DMS 273 (cell line): ENCODE results near the gene LRRN2.
"Not testable (repeated sequence)": the region's sequence is repeated elsewhere in the genome, so short reads cannot be mapped to it uniquely, and the experiment has no call there.

Experiments used
- DNase-seq: peaks from one replicate; lab custom pipeline; 2025; ENCODE audit not compliant: unreplicated experiment; lab: John Stamatoyannopoulos, UW

Gene LRRN2

DNA sequence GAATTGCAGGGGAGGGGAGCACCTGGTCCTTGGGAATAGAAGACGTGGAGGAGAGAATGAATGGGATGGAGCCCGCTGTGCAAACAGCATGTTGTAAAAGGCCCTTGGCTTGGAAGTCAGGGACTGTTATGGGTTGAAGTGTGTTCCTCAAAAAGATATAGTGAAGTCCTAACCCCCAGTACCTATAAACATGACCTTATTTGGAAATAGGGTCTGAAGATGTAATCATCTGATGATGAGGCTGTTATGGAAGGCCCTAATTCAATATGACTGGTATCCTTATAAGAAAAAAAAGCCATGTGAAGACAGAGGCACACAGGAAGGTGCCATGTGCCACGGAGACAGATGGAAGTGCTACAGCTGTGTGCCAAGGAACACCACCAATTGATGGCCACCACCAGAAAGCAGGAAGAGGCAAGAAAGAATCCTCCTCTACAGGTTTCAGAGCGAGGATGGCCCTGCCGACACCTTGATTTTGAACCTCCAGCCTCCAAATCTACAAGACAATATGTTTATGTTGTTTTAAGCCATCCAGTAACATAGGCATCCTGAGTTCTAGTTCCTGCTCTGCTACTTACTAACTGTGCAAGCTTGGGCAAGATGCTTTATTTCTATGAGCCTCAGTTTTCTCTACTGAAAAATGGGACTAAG, 51.2 kb downstream of the LRRN2 start:
- DNase-seq: peak; percentile 64

DNA sequence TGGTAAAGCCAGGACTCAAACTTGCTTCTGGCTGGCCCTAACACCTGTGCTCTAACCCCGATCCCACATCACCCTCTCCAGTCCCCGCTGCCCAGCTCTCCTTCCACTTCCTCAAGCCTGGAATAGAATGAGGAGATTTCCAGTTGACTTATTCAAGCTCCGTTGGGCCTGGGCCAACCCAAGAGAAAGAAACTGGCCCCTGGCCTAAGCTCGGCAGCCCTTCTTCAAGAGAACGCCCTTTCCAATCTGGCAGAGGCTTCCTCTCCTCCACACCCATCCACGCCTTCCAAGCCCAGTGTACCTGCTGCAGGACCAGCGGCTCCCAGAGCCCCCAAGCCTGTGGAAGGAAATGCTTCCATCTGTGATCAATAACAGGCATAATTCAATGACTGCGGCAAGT, 51.9 kb downstream of the LRRN2 start:
- DNase-seq: peak; percentile 65

DNA sequence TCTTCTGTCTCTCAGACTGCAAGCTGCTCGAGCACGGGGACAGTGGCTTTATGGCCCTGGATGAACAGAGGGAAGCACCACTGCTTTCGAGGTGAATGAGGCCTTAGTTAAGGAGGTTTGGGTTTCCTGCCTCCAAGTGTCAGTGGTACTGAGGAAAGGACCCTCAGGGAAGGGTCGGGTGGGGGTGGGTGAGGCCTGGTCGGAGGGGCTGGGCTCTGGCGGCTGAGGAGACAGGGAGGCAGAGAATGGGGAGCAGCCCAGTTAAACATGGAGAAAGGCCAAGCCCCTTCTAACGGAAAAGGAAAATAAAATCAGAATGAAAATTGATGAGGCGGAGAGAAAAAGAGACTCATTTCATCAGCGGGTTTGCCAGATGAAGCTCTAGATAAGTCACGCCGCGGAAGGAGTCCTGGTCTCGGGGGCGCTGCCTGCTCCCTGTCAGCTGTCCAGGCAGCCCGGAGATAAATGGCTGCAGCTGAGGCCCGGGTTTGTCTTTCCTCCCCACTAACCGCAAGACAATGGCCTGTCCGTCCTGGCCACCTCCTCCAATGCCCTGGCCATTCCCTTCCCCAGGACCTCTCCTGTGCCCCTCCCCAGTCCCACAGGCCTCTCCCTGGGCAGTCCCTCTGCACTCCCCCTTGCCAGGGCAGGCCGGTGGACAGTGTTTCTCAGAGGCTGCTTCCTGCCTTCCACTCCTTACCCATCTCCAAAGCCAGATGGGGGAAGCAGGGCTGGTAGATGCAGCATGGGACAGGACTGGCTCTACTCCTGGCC, 55.2 kb downstream of the LRRN2 start:
- DNase-seq: no peak

DNA sequence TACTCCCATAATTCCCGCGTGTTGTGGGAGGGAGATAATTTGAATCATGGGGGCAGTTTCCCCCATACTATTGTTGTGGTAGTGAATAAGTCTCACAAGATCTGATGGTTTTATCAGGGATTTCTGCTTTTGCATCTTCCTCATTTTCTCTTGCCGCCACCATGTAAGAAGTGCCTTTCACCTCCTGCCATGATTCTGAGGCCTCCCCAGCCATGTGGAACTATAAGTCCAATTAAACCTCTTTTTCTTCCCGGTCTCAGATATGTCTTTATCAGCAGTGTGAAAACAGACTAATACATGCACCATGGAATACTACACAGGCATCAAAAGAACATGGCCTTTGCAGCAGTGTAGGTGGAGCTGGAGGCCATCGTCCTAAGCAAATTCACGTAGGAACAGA, 56.1 kb downstream of the LRRN2 start:
- DNase-seq: not testable (repeated sequence)

DNA sequence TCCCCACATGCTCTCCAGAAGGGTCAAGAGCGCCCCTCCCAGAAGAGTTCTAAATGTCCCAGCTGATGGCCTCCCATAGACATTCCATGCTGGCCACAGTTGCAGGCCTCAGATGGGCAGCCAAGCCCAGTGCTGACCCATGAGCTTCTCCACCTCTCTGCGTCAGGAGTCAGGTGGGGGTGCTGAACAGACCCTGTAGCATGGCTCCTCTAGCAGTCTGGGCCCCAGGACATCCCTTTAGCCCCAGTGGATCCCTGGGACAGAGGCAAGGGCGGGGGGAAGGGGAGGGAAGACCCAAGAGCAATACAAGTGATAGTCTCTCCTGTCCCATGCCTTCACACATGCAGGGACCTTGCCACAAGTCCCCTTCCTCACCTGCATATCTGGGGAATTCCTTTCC, 56.7 kb downstream of the LRRN2 start:
- no peak for DNase-seq

DNA sequence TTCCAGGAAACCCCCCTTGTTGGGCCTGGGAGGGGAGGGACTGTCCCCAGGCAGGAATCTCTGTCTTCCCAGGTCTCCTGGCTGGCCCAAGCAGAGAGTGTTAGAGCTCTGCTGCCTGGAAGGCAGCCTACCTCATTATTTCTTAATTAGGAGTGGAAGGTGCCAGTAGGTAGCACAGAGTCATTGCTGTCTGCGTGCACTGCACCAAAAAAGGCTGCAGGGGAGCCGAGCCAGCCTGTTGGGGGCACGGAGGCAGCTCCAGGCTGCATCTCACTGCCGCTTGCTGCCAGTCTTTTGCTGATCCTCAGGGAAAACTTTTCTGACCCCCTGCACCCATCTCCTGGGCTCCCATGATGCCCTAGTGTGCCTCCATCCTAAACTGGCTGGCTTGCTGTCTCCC, 58.1 kb downstream of the LRRN2 start:
- DNase-seq: no peak

DNA sequence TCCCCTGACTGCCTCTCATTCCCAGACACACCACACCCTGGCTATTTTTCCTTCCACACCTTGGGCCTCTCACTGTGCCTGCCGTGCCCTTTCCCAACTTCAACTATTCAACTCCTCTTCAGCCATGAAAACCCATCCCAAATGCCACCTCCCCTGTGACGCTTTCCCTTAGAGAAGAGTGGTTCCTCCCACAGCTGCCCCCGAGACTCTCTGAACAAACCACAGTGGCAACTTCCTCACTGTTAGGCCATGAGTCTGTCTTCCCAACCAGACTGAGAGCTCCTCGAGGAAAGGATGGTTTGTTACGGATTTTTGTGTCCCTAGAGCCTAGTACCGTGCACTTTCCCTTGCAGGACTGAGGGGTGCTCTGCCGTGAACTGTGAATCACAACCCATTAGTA, 59.2 kb downstream of the LRRN2 start:
- no peak for DNase-seq

DNA sequence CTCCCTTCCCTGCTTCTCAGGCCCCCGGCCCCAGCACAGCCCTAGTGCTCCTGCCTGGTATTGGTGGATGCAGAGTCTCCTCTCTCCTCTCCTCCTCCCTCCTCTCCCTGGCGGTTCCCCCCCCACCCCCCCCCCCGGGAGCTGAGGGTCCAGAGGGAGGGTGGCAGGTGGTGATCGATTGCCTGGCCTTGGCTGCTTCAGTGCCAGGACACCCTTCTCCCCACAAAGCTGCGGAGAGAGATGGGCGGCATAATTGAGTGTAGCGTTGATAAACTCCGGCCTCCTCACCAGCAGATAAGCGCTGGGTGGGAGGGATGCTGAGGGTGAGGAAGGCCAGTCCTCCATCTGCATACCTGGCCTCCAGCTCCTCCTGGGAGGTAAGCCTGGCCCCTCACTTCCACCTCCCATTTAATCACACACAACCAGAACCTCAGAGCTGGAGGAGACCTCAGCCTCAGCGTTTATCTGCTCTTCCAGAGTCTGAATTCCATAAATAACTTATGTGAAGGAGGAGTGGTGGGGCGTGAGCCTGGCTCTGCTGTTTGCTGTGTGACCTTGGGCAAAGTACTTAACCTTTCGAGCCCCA, 60.8 kb downstream of the LRRN2 start:
- DNase-seq: no peak

DNA sequence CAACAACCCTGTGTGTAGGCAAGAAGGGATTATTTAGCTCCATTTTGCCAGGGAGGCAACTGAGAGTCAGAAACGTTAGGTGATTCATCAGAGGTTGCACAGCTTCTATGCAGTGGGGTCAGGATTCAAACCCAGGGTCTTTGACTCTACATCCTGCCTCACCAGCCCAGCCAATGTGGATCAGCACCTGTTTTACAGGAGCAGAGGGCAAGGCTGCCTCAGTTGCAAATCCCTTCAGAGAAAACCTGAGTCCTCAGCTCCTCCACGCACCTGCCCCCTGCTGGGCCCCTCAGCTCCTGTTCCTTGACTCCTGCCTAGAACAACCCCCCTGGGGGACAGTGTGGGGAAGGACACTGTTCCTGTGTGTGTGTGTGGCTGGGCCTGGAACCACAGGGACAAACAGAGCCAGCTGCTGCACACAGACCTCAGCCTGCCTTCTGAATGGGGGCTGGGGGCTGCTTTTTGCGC, 61.6 kb downstream of the LRRN2 start:
- DNase-seq: peak; percentile 75

DNA sequence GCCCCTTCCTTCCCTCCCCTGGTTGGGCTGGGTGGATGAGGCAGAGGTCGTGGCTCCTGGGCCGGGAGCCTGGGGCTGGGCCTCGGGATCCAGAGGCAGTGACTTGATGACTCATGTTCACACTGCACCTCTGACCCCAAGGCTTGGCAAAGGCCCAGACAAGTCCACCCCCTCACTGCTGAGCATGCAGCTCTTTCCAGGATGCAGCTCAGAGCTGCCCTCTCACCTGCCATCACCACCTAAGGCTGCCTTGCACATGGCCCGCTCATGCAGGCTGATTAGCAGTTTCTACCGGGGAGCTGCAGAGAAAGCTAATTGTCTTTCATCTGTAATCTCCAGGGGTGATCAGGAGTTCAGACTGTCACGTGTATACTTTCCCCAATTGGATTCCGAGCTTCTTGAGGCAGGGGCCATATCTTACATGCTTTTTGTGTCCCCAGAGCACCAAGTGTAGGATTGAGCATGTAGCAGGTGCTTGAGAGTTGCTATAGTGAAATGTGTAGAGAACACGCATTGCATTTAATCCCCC, 62.1 kb downstream of the LRRN2 start:
- peak; percentile 41 for DNase-seq

DNA sequence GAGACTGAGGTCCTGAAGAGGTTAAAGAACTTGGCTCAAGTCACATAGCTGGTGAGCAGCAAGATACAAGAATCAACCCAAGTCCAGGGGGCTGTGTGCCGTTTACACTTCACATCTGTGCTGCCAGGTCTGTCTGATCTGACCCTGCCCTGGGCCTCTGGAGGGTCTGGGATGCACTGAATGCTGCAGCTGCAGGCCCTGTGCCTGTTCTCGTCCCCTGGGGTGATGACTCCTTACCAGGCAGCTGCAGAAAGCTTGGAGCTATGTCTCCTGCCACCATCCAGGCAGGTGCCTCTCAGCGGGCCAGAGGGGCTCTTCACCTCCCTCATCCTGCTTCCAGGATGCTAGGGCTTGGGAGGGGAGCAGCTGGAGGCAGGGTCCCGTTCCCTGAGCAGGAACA, 63.5 kb downstream of the LRRN2 start:
- no peak for DNase-seq

DNA sequence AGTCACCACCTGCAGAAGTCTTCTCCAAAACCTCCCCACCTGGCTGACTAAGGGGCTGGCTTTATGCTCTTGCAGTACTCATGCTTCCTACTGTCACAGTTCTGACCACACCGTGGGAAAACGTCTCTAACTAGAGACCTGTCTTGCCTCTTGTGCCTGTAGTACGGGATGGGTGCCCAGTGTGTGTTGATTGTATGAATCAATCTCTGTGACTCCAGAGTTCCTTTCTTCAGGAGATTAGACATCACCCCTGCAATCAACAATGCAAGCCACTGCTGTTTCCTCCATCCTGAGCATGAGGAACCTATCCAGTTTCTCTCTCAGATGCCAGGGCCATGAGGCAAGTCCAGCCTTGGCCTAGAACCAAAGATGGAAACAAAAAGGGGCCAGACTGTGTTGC, 64.1 kb downstream of the LRRN2 start:
- DNase-seq: no peak

DNA sequence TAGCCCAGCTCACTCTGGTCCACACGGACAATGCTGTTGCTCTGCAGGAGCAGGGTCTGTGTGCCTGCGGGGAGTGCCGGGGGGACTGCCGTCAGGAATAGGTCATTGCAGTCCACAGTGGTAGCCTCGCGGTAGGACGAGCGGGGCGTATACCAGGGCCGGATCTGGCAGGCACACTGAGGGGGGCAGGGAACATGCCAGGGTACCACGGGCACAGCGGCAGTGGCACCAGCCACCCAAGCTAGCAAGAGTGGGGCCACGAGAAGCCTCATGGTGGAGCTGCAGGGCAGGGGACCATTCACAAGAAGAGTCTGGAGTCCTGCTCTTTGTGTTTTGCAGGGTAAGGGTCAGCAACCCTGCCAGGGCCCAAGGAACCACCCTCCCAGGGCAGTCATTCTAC, 65.8 kb downstream of the LRRN2 start:
- peak; percentile 28 for DNase-seq

DNA sequence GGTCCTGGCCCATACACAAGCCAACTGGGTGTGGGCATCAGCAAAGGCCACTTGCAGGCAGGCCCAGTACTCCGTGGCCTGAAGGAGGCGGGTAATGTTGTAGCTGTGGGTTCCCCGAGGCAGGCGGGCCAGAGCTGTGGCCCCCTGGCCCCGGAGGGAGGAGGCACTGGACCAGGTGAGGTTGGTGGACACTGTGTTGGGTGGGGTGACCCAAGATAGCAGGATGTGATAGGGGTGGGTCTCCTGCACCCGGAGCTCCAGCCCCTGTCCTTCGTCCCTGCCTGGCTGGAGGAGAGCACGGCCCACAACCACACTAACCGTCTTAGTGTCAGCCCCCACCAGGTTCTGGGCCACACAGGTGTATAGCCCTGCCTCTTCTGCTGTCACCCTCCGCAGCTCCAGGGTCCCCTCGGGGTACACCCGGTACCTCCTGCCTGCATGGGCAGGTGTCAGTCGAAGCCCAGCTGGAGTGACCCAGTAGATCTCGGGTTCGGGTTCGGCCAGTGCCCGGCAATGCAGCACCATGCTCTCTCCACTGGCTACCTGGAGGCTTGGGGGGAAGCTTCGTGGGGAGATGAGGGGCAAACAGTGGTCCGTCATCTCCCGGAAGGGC, 67.3 kb downstream of the LRRN2 start:
- no peak for DNase-seq

DNA sequence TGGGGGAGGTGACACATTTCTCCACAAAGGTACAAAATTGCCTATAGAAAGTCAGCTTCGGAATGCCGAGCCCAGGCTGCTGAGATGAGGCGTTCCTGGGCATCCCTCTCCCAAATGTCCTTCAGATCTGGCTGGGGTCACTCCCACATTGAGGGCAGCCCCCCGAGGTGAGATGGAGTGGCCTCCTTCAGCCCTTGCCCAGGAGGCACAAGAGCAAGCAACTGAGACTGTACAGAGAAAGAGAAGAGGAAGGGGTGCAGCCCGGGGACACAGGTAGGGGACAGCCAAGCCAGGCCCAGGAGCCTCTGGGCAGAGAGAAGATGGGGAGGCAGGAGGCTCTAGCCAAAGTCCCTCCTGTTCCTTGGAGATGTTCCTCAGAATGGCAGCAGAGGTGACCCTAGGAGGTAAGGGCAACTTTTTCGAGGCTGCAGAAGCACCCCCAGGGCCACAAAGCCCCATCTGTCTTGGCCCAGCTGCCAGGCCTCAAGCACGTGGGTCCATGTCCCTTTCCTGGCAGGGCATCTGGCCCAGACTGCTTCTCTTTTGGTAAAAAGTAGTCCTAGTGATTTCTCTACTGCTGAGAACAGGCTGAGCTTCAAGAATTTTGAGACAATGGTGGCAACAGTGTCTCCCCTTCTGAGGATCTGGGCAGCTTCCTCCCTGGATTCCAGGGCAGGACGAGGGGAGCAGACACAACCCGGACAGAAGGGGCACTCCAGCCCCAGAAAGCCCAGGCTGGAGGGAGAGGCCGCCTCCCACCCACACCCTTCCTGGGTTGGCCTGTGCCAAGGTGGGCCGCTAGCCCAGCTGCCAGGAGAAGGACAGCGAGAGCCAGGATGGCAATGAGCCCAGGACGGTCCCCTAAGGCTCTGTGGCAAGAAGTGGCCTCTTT, 68.0 kb downstream of the LRRN2 start:
- DNase-seq: peak; percentile 86

DNA sequence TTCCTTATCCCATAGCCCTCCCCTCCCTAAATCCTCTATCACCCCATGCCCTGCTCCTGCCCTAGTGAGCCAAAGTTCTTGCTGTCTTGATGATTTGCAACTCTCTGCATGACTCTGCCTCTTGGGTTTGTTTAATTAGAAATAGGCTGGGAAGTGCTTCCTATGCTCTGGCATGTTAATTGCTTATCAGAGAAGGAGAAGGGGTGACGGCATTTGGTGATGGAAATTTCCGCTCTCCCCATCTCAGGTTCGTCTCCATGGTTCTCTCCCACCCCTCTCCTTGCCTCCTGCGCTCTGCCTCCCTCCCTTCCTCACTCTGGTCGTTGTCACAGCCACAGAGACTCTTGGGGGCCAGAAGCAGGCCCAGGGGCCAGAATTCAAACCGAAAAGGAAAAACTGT, 68.9 kb downstream of the LRRN2 start:
- no peak for DNase-seq

DNA sequence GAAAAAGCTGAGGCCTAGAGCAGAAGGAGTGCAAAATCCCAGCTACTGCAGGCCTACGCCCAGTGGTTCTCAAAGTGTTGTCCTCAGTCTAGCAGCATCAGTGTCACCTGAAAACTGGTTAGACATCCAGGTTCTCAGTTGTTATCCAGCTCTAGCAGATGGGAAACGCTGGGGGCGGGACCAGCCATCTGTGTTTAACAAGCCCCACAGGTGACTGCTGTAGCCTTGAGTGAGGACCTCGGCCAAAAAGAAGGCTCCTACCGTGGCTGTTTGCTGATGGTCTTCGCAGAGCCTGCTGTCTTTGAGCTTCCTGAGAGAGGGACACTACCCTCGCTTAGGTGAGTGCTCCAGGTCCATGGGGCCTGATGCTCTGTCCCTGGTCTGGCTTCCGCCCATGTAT, 69.7 kb downstream of the LRRN2 start:
- DNase-seq: peak; percentile 69

DNA sequence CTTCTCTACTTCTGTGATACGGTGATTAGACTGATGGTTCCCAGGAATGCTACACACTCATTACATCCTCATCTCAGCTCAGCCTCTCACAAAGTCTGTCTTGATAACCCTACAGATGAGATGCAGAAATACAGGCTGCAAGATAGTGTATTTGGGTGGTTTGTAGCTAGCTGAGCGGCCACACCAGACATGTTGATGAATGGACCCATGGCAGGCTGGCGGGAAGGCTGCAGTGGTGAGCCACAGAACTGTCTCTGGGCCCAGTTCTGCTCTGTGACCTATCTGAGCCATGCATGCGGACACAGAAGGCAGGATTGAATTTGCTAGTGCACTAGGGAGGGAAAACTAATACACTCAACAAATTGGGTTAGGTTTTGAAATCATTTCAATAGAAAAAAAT, 71.9 kb downstream of the LRRN2 start:
- DNase-seq: no peak

DNA sequence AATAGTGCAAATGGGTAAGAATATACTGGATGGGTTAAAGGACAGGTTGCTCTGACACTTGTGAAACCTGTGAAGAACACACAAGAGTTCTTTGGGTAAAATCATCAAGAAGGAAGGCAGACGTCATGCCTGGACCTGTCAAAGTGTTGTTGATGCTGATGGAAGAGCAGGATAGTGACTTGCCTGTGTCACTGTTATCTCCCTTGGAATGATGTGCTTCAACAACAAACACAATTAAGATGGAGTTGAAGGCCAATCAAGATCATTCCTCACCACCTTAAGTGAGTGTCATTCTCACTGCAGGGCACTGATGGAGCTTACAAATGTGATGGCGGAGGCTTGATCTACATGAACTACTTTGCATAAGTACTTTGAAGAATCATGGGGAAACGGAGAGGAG, 73.2 kb downstream of the LRRN2 start:
- DNase-seq: no peak

DNA sequence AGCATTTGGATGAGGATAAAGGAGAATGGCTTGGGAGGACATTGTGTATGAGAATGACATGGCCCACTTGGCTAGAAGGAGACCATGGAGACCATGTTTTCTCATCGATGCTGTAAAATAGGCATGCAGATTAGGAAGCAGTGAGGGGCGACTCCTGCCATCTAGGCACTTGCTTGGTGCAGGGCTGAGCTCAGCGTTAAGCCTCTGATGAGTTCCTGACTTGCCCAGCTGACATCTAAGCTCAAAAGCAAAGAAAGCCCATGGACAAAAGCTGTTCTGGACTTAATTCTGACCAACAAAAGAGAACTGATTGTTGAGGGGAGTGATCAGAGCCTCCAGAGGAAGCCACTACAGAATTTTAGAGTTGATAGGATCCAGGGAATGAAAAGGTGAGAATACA, 74.5 kb downstream of the LRRN2 start:
- no peak for DNase-seq

DNA sequence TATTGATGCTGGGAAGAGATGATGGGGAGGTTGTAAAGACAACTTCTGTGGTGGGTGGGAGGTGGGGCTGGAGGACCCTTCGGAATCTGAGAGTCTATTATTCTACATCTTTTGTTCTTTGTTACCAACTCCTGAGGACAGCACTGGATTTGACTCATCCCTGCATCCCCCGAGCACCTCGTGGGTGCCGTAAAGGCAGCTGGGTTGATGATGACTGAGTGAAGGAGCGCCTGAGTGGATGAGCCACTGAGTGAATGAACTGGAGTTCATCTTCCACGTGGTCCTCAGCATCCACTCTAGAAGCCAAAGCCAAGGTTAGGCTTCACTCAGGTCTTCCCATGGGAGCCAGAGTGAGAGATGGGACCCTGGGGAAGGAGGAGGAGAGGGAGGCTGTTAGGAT, 77.6 kb downstream of the LRRN2 start:
- no peak for DNase-seq
